ENCODE measurements around the gene DELE1.

DNA sequence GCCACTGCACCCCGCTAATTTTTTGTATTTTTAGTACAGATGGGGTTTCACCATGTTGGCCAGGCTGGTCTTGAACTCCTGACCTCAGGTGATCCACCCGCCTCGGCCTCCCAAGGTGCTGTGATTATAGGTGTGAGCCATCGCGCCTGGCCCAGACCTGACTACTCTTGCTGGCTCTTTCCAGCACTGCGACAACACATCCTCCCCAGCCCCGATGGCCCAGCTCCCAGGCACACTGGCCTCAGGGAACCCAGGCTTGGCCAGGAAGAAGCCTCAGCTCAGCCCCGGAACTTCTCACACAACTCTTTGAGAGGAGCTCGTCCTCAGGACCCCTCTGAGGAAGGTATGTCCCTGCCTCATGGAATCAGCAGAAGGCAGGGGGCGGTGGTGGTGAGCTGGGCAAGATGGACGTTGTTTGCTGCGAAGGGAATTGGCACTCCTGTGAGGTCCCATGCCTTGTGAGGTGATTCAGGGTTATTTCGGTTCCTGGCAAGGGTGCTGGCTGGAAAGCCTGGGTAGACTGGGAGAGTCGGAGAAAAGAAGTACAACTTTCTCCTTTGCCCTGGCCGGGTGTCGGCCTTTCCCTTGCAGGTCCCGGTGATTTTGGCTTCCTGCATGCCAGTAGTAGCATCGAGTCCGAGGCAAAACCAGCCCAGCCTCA lies 5.9 kb downstream of the DELE1 start:
- TF ChIP-seq, protein P1, sequence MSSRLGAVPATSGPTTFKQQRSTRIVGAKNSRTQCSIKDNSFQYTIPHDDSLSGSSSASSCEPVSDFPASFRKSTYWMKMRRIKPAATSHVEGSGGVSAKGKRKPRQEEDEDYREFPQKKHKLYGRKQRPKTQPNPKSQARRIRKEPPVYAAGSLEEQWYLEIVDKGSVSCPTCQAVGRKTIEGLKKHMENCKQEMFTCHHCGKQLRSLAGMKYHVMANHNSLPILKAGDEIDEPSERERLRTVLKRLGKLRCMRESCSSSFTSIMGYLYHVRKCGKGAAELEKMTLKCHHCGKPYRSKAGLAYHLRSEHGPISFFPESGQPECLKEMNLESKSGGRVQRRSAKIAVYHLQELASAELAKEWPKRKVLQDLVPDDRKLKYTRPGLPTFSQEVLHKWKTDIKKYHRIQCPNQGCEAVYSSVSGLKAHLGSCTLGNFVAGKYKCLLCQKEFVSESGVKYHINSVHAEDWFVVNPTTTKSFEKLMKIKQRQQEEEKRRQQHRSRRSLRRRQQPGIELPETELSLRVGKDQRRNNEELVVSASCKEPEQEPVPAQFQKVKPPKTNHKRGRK (CRISPR knock-in tag; IDR thresholded peaks at IDR 0.05; ENCODE audit: borderline replicate concordance): no peak
- TF ChIP-seq, protein P2, sequence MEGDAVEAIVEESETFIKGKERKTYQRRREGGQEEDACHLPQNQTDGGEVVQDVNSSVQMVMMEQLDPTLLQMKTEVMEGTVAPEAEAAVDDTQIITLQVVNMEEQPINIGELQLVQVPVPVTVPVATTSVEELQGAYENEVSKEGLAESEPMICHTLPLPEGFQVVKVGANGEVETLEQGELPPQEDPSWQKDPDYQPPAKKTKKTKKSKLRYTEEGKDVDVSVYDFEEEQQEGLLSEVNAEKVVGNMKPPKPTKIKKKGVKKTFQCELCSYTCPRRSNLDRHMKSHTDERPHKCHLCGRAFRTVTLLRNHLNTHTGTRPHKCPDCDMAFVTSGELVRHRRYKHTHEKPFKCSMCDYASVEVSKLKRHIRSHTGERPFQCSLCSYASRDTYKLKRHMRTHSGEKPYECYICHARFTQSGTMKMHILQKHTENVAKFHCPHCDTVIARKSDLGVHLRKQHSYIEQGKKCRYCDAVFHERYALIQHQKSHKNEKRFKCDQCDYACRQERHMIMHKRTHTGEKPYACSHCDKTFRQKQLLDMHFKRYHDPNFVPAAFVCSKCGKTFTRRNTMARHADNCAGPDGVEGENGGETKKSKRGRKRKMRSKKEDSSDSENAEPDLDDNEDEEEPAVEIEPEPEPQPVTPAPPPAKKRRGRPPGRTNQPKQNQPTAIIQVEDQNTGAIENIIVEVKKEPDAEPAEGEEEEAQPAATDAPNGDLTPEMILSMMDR (IDR thresholded peaks at IDR 0.05): no peak
- no peak for TF ChIP-seq ZNF263 (CRISPR knock-in tag; IDR thresholded peaks at IDR 0.05; ENCODE audit: low read depth)
